ENCODE data around the gene TIA1. TPM values are rescaled to one million over a fixed set of nuclear protein-coding genes. Genes with fewer than 3 reads are reported as not detected.

Gene TIA1
- total RNA-seq, 2 experiments from 2014 or later: 121 to 129 TPM

- ChIA-PET CTCF (ENCODE audit: unreplicated experiment) (no interaction called here), POLR2A (interaction anchor here (0.6 kb wide), 1 partner anchor 383 kb away, joined by 3 read pairs; no protein-coding TSS in a partner anchor)
- peak; percentile 13 for DNase-seq (ENCODE audit: low spot score)
- H3K9me2 ChIP-seq (ENCODE audit: insufficient read depth, low read length): no peaks in the 10 kb centered on the region
- no peak overlapping the region for H3K4me3 ChIP-seq (ENCODE audit: low read depth, low read length, poor library complexity, severe bottlenecking)
- H3K4me1 ChIP-seq (ENCODE audit: insufficient read depth, low read length, poor library complexity, severe bottlenecking): no peaks in the 10 kb centered on the region
- intact Hi-C loops (cut with micrococcal nuclease; ENCODE audit: unreplicated experiment): no loop called here
- peak; percentile 42 for TF ChIP-seq CTCF (conservative IDR thresholded peaks at IDR 0.05; ENCODE audit: low read length)
- no peak for TF ChIP-seq EZH2phosphoT487 (IDR thresholded peaks at IDR 0.05; ENCODE audit: borderline replicate concordance, low read depth, low read length)
- no peak overlapping the region for H2AFZ ChIP-seq (ENCODE audit: low read length)
- H3K36me3 ChIP-seq (ENCODE audit: insufficient read depth, low read length): no peaks in the 10 kb centered on the region
- H4K20me1 ChIP-seq (ENCODE audit: insufficient read depth, low read length): no peaks in the 10 kb centered on the region
- no peak overlapping the region for H3K27ac ChIP-seq (ENCODE audit: low read depth, low read length, poor library complexity, severe bottlenecking)
- no peak overlapping the region for H3K4me2 ChIP-seq (ENCODE audit: low read length)
- no peaks in the 10 kb centered on the region for H3K79me2 ChIP-seq (ENCODE audit: insufficient read depth, low read depth, low read length)
- no TSS peak for BruUV-seq (replicated peaks)
- no peaks in the 10 kb centered on the region for H3K9me3 ChIP-seq (ENCODE audit: low read length)
These were observed 49.0 kb downstream of the TIA1 start for GRCh38 chr2:70199320-70199864.

GRCh38 chr2:70192516-70192915, 55.9 kb downstream of the TIA1 start:
- CTCF ChIA-PET (ENCODE audit: unreplicated experiment): no interaction called here
- no peak overlapping the region for H2AFZ ChIP-seq (ENCODE audit: low read length)

More at GRCh38 chr2:70192516-70192915, 55.9 kb downstream of the TIA1 start:
- DNase-seq (ENCODE audit: low spot score): no peak
- Histone ChIP-seq H3K9me3 (ENCODE audit: low read length) (no peaks in the 10 kb centered on the region), H3K9me2 (ENCODE audit: insufficient read depth, low read length) (no peaks in the 10 kb centered on the region), H3K4me1 (ENCODE audit: insufficient read depth, low read length, poor library complexity, severe bottlenecking) (peaks cover 8% of the 10 kb centered on the region), H3K4me3 (ENCODE audit: low read depth, low read length, poor library complexity, severe bottlenecking) (no peak overlapping the region), H3K36me3 (ENCODE audit: insufficient read depth, low read length) (no peaks in the 10 kb centered on the region), H3K27ac (ENCODE audit: low read depth, low read length, poor library complexity, severe bottlenecking) (no peak overlapping the region), H3K4me2 (ENCODE audit: low read length) (no peak overlapping the region), H3K79me2 (ENCODE audit: insufficient read depth, low read depth, low read length) (peaks cover 16% of the 10 kb centered on the region; the same call in 1 of the 2 replicates), H4K20me1 (ENCODE audit: insufficient read depth, low read length) (no peaks in the 10 kb centered on the region)
- no TSS peak for BruUV-seq (replicated peaks)
- intact Hi-C loops (cut with micrococcal nuclease; ENCODE audit: unreplicated experiment): no loop called here
- TF ChIP-seq CTCF (conservative IDR thresholded peaks at IDR 0.05; ENCODE audit: low read length) (no peak), EZH2phosphoT487 (IDR thresholded peaks at IDR 0.05; ENCODE audit: borderline replicate concordance, low read depth, low read length) (no peak)
- POLR2A ChIA-PET: interaction anchor here (2.1 kb wide), 1 partner anchor 65 kb away, joined by 6 read pairs; the partner anchor contains the start of gene PCYOX1
